Esophagus muscularis mucosa (tissue), 4 donors: Measurements from ENCODE around the gene WDR64.
"Not testable (repeated sequence)": the region's sequence is repeated elsewhere in the genome, so short reads cannot be mapped to it uniquely, and the experiment has no call there.

ENCODE experiments used
- EP300 ChIP-seq: sonication (generic); formaldehyde crosslinking; IDR thresholded peaks from one replicate; pipeline ENCODE4 v1.6.1; 2017; ENCODE audit warnings: antibody characterized with exemption
- POLR2A ChIP-seq: fragments of 450-650 bp; IDR thresholded peaks from one replicate; pipeline ENCODE4 v1.6.1; 2017; ENCODE audit warnings: antibody characterized with exemption, moderate library complexity, mild to moderate bottlenecking, low read depth
- POLR2AphosphoS5 ChIP-seq, 2 donors: sonication (generic); formaldehyde crosslinking; IDR thresholded peaks; one replicate each; pipeline ENCODE4 v1.6.1; 2017; ENCODE audit warnings: antibody characterized with exemption in 2 of 2
- TF ChIP-seq, protein P1 (sequence below), 3 experiments: fragments of 200-600 bp in 2 of 3; fragments of 450-650 bp in 1 of 3; sonication (generic) in 2 of 3; IDR thresholded peaks; one replicate each; pipeline ENCODE4 v1.5.1; 2017 to 2019; ENCODE audit warnings: antibody characterized with exemption in 3 of 3, mild to moderate bottlenecking in 2 of 3, moderate library complexity in 1 of 3

DNA sequence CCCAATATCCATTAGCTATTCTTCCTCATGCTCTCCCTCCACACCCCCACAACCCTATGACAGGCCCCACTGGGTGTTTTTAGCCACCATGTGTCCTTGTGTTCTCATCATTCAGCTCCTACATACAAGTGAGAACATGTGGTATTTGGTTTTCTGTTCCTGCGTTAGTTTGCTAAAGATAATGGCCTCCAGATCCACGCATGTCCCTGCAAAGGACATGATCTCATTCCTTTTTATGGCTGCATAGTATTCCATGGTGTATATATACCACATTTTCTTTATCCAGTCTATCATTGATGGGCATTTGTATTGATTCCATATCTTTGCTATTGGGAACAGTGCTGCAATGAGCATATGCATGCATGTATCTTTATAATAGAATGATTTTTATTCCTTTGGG is 6.9 kb downstream of the WDR64 start:
- TF ChIP-seq POLR2A; POLR2AphosphoS5 (IDR thresholded peaks at IDR 0.05); EP300: not testable (repeated sequence)
- TF ChIP-seq, protein P1, sequence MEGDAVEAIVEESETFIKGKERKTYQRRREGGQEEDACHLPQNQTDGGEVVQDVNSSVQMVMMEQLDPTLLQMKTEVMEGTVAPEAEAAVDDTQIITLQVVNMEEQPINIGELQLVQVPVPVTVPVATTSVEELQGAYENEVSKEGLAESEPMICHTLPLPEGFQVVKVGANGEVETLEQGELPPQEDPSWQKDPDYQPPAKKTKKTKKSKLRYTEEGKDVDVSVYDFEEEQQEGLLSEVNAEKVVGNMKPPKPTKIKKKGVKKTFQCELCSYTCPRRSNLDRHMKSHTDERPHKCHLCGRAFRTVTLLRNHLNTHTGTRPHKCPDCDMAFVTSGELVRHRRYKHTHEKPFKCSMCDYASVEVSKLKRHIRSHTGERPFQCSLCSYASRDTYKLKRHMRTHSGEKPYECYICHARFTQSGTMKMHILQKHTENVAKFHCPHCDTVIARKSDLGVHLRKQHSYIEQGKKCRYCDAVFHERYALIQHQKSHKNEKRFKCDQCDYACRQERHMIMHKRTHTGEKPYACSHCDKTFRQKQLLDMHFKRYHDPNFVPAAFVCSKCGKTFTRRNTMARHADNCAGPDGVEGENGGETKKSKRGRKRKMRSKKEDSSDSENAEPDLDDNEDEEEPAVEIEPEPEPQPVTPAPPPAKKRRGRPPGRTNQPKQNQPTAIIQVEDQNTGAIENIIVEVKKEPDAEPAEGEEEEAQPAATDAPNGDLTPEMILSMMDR (IDR thresholded peaks at IDR 0.05), result not testable (repeated sequence)
